Stomach (tissue), 4 donors: ENCODE results near the gene KCNJ12.
"Not testable (repeated sequence)": the region's sequence is repeated elsewhere in the genome, so short reads cannot be mapped to it uniquely, and the experiment has no call there.

ENCODE experiments used
- CTCF ChIP-seq, 7 experiments: fragments of 450-650 bp in 4 of 7; fragments of 200-600 bp in 3 of 7; sonication (generic) in 3 of 7; IDR thresholded peaks; one replicate each; pipeline ENCODE4 v1.5.1; 2016 to 2019; ENCODE audit warnings: antibody characterized with exemption in 7 of 7, control low read depth in 2 of 7, mild to moderate bottlenecking in 1 of 7
- POLR2A ChIP-seq, 4 donors: fragments of 450-650 bp; IDR thresholded peaks; one replicate each; pipeline ENCODE4 v1.6.1; 2016; ENCODE audit warnings: antibody characterized with exemption in 4 of 4, control low read depth in 2 of 4, mild to moderate bottlenecking in 1 of 4, moderate library complexity in 1 of 4
- POLR2AphosphoS5 ChIP-seq, 3 donors: sonication (generic); formaldehyde crosslinking; IDR thresholded peaks; one replicate each; pipeline ENCODE4 v1.6.1; 2016; ENCODE audit warnings: antibody characterized with exemption in 3 of 3

GRCh38 chr17:21407752-21408151, 31.6 kb downstream of the KCNJ12 start:
- not testable (repeated sequence) for TF ChIP-seq CTCF, POLR2A, POLR2AphosphoS5 (IDR thresholded peaks at IDR 0.05)
